Stimulated activated naive CD8-positive, alpha-beta T cell treated with anti-CD3 and anti-CD28 coated beads, Interleukin-15, Interleukin-2, amounts not matched to agents 100 U/mL and 50 U/mL, for 24 hours (primary cell): ENCODE results near the gene HVCN1.
"Not testable (repeated sequence)": the region's sequence is repeated elsewhere in the genome, so short reads cannot be mapped to it uniquely, and the experiment has no call there.

Source experiments
- ATAC-seq: fragments of 150-1000 bp; cut with Tn5 transposase; one replicate; pipeline ENCODE4 v1.10.0; 2021
- DNase-seq: peaks from one replicate; pipeline ENCODE4 v3.0.0; 2021

Gene HVCN1

DNA sequence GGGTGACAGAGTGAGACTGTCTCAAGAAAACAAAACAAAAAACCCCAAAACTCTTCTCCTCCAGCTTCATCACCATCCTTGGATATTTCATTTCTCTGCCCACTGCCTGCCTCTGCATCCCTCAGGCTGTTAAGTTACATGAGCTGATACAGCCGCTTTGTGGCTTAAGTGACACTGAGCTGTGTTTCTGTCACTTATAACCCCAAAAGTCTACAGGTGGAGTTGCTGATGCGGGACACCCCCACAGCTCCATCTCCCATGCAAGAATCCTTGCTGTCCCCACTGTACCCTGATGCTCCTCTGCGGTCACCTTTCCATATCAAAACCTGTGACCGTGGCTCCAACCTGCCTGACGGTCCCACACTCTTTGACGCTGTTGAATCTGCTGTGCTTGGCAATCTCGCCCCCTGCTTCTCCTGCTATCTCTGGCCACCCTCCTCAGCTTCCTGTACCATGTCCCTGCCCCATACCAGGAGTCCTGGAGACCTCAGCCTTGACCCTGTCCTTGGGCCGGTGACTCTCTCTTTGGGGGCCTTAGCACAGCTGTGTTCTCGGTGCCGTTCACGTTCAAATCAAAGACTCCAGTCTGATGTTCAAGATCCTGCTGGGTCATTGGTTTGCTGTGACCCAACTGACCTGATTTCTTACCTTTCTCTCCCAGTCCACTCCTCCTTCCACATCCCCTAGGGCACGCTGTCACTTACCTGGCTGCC is 20.3 kb downstream of the HVCN1 start:
- no peak for ATAC-seq
- DNase-seq: no peak

DNA sequence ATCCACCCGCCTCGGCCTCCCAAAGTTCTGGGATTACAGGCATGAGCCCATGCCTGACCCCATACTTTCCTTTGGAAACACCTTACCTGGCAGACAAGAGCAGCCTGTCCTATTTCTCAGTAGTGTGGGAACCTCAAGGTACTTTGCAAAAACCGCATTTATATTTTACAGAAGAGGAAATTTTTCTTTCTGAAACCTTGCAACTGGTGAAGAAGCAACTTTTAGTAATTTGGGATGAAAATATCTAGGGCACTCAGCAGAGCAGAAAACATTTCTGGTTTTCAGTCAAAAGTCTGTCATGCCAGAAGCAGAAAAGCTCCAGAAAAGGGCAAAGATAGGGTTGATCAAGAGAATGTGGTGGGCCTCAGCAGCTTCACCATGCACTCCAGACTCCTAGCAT is 21.2 kb downstream of the HVCN1 start:
- ATAC-seq (no peak), DNase-seq (no peak)

DNA sequence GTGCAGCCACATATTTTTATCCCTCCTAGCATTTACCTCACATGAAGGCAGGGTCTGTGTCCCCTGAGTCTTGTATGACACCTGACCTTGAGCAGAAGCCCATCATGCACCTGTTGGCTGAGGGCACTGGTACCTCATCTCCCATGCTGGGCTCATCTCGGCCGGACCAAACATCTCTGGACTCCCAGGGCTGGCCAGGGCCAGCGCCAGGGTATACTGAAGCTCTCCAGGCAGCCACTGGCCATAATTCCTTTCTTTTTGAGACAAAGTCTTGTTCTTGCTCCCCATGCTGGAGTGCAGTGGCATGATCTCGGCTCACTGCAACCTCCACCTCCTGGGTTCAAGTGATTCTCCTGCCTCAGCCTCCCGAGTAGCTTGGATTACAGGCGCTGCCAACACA is 22.0 kb downstream of the HVCN1 start:
- DNase-seq: no peak
- no peak for ATAC-seq

DNA sequence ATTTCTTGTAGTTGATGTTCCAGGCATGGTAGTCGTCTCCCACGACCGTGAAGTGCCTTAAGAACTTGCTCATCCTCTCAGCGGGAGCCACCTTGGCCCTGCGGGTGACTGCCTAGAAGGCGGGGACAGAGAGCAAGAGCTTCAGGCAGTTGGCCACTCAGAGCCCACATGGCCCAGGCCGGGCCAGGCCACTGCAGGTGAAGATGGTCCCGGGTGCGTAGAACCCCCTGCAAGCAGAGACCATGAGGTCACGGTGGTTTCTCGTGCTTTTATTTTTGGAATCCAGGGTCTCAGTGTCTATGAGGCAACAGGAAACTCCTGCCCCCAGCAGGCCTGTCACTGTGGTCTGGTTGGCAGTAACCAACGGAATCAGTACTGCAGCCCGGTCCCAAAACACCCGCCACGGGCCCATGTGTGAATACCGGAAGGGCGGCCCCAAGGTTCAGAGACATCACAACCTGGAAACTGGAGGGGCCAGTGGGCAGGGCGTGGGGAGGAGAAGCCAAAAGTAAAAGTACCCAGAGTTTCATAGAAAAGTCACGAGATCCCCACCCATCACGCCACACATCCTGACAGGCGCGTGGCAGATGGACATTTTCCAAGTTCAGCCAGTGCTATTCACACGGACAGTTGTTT is 27.5 kb downstream of the HVCN1 start:
- DNase-seq (peak; percentile 87), ATAC-seq (peak; percentile 96)

DNA sequence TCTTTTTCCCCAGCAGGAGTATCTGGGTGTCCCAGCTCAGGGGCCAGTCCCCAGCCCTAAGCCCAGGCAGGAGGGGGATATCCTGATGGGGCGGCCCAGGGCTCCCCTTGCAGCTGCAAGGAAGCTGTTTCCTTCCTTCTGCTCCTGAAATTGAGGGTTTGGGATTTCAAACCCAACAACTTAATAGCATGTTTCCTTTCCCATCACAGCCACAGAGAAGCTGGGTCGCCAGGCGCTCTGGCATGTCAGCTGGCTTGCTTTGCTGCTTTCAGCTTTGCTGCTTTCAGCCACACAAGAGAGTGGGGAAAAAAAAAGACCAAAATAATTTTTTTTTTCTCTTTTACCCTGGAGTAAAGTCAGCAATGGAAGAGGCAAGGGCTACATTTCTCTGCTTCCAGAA is 30.0 kb downstream of the HVCN1 start:
- no peak for ATAC-seq
- DNase-seq: no peak

DNA sequence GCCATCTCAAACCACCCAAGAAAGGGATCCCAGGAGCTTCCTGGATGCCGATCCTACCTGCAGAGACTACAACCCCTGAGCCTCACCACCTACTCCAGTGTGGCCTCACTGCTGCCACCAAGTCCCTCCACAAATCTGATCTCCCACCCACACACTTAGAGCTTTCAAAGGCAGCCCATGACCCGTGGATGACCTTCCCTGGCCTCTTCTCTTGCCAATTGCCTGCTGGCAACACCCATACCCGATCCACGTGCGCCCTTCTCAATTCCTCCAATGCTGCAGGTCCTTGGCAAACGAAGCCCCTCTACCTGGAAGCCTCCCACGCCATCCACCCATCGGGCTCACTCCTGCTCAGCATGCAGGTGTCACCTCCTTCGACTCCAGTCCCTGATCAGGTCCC is 30.7 kb downstream of the HVCN1 start:
- ATAC-seq: no peak
- DNase-seq: no peak

DNA sequence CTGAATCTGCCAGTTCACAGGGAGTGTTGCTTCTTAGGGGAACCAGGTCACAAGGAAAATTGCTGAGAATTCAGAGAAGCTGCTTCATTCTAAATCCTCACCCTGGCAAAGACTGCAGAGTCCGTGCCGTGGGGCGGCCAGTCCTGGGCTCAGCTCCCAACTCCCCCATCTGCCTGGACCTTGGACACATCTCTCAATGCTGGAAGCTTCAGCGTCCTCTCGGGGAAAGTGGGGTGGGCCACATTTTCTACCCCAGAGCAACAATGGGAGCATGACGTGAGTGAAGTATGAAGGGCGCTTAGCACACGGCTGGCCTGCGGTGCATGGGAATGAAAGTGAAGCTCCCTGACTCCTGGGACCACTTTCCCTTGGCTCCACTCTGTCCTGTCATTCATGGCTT is 31.2 kb downstream of the HVCN1 start:
- no peak for DNase-seq
- ATAC-seq: no peak

DNA sequence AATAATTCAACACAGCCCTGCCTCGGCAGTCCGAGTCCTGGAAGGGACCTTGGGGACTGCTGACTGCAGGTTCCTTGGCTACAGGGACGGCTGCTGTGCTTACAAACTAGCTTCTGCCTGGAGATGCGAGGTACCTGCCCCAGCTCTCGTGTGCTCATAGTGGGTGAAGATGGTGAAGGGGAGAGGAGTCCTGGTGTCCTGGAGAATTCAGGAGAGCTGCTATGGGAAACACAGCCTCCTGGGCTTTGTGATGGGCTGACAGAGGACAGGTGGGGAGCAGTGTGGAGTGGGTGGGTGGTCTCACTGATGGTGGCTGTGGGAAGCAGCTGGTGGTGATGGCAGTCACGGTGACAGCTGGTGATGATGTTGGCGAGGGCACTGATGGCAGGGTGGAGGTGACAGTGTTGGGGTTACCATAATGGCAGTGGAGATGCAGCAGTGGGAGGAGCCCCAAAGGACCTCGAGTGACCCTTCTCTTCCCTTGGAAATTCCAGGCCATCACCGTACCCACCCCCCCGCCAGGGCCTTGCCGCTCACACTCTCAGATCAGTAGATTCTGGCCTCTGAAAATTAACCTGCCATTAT is 32.8 kb downstream of the HVCN1 start:
- no peak for DNase-seq

DNA sequence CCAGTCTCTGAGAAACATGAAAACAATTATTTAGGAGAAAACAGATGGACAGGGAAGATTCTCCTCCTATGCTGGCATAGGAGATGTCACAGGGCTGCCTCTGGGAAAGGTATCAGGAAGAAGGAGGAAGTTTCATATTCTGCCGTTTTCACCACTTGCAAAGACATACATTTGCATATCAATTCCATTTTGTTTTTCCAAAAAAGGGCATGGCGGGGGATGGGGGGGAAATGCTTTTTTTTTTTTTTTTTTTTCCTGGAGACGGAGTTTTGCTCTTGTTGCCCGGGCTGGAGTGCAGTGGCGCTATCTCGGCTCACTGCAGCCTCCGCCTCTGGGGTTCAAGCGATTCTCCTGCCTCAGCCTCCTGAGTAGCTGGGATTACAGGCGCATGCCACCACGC is 34.7 kb downstream of the HVCN1 start:
- DNase-seq, ATAC-seq: not testable (repeated sequence)

More for the DNA sequence above, 32.8 kb downstream of the HVCN1 start:
- ATAC-seq: no peak

DNA sequence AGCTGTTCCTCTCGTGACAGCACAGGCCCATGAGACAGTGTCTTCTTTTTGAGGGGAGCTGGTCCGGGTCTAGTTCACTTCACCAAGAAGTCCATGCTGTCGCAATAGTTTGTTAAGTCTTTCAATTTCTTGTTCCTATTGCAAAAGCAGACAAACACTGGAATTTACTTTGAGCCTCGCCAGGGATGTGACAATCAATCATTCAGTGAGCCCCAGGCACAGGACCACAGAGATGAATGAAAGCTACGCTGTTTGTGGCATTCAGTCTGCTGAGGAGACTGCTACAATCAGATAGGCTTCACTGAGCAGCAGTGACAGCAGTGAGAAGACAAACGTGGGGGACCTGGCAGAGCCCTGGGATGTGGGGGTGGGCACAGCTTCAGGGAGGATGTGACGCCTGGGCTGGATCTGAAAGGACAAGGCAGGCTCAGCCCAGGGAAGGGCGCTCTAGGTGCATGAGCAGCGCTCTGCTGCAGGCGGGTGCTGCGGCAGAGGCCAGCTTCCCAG is 39.5 kb downstream of the HVCN1 start:
- no peak for ATAC-seq
- DNase-seq: no peak

DNA sequence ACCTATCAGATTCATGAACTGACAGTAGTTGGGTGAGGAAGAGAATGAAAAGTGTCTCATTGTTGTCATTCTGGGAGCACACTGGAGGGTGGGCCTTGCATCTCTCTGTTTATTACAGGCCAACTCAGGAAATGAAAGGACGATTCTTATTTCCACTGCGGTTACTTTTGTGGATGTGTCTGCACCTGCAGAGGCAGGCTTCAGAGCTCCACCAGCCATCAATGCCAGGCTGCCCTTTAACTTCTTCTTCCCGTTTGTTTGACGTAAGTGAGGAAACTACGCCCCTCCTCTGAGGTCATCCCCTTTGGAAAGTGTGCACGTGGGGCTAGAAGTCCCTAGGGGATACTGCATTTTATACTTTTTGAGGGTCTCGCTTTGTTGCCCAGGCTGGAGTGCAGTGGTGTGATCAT is 41.3 kb downstream of the HVCN1 start:
- peak; percentile 59 for DNase-seq
- peak; percentile 96 for ATAC-seq

DNA sequence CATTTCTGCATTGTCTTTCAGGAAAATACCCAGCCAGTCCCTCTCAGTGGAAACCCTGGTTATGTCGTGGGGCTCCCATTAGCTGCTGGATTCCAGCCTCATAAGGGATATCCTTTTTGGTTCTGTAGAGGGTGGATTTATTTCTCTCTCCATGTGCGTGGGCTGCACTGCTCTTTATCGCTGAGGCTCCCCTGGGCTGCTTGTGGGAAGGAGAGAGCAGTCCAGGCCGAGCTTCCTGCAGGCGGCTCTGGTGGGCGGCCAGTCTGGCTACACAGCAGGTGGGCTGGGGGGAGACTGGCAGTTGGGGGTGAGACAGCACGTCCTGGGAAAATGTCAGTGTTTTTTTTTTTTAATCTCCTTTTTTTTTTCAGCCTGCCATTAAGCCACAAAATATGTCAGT is 47.4 kb downstream of the HVCN1 start:
- ATAC-seq: no peak
- DNase-seq: no peak

DNA sequence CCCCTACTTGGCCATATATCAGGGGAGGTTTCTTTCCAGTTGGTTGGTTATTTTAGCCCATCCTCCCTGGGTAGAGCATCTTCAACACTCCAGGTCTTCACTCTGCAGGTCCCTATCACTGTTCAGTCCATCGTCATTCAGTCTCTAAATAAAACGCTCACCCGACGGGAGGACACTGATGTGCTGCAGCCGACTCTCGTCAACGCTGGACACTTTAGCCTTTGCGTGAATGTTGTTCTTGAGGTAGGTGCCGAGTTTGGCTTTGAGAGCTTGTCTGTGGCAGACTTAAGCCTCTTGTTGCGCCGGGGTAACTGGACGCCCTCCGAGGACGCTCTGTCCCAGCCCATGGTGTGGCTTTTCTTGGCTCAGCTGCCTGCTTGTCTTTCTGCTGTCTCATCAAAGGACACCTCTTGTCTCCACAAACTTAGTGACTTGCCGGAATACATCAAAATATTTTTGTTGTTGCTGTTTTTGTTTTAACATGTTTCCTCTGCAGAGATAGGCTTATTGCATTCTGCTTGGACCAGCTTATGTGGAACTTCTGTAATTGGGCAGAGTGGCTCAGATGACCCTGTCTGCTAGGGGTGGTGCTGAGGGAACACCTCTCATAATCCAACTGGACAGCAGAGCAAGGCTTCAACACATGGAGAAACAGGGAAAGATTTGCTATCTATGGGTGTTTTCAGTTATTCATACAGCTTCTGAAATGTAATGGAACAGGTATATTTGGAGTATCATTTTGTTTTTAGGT is 48.5 kb downstream of the HVCN1 start:
- ATAC-seq (no peak), DNase-seq (no peak)

DNA sequence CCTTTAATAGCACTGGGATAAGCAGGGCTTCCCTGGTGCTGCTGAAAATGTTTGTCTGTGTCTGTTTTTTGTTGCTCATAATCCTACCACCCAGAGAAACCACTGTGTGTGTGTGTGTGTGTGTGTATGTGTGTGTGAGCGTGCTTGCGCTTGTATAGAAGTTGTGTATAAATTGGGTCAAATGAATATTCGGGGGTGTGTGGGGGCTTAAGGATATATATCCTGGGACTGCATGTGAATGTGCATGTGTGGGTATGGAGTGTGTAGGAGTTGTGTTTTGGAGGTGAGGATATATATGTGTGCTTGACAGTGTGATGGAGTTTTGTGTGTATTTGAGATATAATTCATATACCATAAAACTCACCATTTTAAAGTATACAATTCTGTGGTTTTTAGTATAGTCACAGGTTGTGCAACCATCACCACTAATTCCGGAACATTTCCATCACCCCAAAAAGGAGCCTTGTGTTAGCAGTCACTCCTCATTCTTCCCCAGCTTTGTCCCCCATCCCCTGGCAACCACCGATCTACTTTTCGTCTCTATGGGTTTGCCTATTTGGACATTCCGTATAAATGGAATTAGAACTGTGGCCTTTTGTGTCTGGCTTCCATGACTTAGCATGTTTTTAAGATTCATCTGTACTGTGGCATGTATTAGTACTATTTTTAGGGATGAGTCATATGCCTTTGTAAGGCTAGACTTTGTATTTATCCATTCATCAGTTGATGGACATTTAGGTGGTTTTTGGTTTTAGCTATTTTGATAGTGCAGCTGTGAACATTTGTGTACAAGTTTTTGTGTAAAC is 49.4 kb downstream of the HVCN1 start:
- DNase-seq (no peak), ATAC-seq (no peak)

DNA sequence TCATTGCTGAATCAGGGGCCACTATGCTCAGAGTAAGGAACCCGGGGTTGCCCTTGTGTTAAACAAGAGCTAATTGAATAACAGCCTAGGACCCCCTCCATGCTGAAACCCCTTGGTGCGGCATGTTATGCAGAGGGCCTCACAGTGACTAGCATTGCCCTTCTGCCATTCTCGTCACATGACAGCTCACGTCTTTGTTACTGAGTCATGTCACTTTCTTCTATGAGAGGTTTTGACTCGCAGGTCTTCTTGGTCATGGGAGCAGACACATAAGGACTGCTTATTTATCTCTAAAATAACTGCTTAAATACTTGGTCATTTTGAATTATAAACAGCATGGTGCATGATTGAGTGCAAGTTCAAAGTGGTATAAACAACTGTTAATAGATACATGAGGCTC is 50.1 kb downstream of the HVCN1 start:
- no peak for ATAC-seq
- no peak for DNase-seq

DNA sequence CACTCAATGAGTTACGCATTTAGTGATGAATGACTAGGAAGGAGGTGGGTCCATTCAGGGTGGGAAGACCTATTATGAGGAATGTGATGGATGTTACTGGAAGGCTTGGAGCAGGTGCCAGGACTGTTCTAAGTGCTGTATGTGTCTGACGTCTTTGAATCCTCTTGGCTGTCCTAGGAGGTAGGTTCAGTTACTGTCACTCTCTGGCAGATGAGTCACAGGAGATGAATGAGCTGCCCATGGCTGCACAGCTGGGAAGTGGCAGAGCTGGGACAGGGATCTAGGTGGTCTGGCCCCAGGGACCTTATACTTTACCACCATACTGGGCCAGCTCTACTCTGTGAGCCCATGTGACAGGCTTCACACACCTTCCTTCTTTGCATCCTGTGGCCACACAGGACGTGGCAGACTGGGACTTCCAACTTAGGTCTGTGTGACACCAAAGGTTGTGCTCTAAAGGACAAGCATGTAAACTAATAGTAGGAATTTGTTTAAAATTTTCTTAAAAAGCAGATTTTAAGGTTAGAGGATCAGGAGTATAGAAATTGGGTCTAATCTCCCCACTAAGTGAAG is 51.0 kb downstream of the HVCN1 start:
- ATAC-seq (peak; percentile 47), DNase-seq (no peak)

DNA sequence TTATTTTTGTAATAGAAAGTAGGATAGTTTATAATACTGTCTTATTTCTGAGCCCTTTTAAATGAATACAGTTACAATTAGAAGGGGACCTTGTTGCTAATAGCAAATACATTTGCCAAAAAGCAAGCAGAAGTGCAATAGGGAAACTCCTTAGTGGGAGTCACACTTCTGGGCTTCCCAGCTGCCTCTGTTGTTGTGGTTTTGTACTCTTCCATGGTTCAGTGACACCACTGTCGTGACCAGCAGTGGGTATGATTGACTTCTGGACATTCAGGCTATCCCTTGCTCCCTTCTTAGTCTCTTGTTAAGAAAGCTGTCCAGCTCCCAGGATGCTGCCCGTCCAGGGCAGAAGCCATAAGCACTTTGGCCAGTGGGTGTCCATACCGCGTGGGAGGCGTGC is 52.4 kb downstream of the HVCN1 start:
- ATAC-seq (no peak), DNase-seq (no peak)

DNA sequence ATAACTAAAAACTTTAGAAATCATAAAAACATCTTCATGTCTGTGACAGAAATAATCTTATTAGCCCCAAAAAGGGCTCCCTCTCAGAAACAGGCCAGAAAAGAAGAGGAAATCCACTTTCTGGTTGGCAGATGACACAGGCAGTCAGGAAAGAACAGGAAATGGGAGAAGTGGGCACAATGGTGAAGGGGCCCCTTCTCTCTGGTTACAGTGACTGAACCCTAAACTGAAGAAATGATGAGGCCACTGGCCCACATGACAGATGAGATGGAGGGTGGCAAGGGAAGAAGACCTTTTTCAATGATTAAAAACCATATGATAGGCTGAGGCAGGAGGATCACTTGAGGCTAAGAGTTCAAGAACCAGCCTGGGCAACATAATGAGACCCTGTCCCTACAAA is 53.9 kb downstream of the HVCN1 start:
- ATAC-seq (peak; percentile 55), DNase-seq (no peak)

DNA sequence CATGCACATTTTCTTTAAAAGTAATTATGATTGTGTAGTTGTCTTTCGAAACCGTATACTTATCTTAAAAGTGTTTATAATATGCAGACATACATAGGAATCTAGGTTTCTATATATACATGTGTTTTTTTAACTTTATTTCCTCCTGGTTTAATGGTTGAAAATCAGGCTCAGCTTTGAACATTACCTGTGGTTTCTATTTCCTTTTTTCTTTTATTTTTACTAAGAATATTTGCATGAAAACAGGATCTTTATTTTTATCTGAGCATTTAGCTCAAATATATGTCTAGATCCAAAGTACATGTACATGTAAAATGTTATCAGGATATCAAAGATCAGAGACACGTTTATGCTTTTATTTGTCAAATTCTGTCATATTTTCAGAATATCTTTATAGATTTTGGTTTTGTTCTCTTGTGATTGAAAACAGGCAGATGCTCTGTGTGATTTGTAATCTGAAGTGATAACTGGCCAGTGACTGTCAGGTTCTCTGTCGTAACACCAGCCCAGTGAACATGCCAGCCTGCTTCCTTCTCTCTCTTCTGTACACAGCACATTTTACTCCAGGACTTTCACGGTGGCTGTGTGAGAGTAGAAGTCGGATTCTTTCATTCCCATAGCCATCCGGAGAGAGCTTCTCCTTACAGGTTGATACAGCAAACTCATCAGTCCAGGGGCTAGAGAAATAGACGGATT is 61.3 kb downstream of the HVCN1 start:
- DNase-seq (no peak), ATAC-seq (no peak)

DNA sequence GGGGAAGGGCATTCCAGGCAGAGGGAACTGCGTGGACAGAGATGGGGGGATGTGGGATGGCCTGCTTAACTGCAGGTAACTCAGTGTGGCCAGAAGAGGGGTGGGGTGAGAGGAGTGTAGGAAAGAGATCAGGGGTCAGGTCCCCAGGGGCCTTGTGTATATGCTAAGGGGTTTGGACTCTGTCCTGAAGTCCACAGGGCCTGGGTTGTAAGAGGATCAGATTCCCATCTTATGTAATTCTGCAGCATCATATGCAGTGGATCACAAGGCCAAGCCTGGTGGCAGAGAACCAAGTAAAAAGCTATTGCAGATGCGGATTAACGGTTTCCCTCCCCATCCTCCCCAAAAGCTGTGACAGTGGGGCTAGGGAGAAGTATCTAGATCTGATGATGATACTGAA is 66.3 kb downstream of the HVCN1 start:
- no peak for DNase-seq
- no peak for ATAC-seq

DNA sequence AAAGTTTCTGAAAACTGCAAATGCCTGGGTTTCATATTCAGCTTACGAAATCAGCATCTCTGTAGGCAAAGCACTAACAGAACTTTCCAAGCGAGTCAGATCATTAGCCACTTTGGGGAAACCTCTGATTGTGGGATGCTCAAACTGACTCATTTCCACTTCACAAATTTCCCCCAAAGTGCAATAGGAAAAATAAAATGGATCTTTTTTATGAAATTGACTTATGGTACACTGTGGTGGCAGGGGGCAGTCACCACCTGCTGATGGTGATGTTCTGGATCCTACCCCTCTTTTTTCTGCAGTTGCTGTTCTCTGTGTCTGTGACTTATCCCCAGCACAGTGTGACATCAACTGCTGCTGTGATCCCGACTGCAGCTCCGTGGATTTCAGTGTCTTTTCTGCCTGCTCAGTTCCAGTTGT is 69.4 kb downstream of the HVCN1 start:
- DNase-seq (peak; percentile 42), ATAC-seq (peak; percentile 92)
